Left ventricle myocardium inferior (tissue), 1 donor: Measurements from ENCODE around the gene CCDC174. TPM values are rescaled to one million over a fixed set of nuclear protein-coding genes. Genes with fewer than 3 reads are reported as not detected.
"Not testable (repeated sequence)": the region's sequence is repeated elsewhere in the genome, so short reads cannot be mapped to it uniquely, and the experiment has no call there.

Source experiments
- DNase-seq: peaks from one replicate; pipeline ENCODE4 v3.0.0-alpha.2; 2020
- H3K27ac ChIP-seq: fragments of 200-600 bp; replicated peaks from 2 replicates; pipeline ENCODE4 v1.8.0; 2021
- H3K27me3 ChIP-seq: fragments of 200-600 bp; 2 replicates; pipeline ENCODE4 v1.8.0; 2021; ENCODE audit warnings: low read depth
- H3K36me3 ChIP-seq: fragments of 200-600 bp; 2 replicates; pipeline ENCODE4 v1.8.0; 2021
- H3K4me1 ChIP-seq: fragments of 200-600 bp; 2 replicates; pipeline ENCODE4 v1.8.0; 2021
- H3K4me3 ChIP-seq: fragments of 200-600 bp; 2 replicates; pipeline ENCODE4 v1.8.0; 2021; ENCODE audit warnings: mild to moderate bottlenecking, moderate library complexity
- H3K9me3 ChIP-seq: fragments of 200-600 bp; replicated peaks from 2 replicates; pipeline ENCODE4 v1.8.0; 2021
- intact Hi-C: fragments of 100-400 bp; cut with micrococcal nuclease; formaldehyde crosslinking; loops from one replicate; pipeline ENCODE4 v1.11.0; 2022
- total RNA-seq: library from RNA; stranded (reverse); fragmentation: NEBNext Ultra II Directional; extraction: Animal tissue kit (Norgen Biotek cat#: 25700); gene quantifications from one replicate; pipeline ENCODE4 v1.2.1, GENCODE V29; 2021
- TF ChIP-seq, protein P1 (sequence below): fragments of 200-600 bp; IDR thresholded peaks from 2 replicates; pipeline ENCODE4 v1.8.0; 2021; ENCODE audit warnings: antibody characterized with exemption, mild to moderate bottlenecking, borderline replicate concordance
- donor health status: DM: no; HTN: yes; CAD: no; lungs with severe emphysema.

The CCDC174 gene
- total RNA-seq, 1 donor from 2014 or later = 11.9 TPM

DNA sequence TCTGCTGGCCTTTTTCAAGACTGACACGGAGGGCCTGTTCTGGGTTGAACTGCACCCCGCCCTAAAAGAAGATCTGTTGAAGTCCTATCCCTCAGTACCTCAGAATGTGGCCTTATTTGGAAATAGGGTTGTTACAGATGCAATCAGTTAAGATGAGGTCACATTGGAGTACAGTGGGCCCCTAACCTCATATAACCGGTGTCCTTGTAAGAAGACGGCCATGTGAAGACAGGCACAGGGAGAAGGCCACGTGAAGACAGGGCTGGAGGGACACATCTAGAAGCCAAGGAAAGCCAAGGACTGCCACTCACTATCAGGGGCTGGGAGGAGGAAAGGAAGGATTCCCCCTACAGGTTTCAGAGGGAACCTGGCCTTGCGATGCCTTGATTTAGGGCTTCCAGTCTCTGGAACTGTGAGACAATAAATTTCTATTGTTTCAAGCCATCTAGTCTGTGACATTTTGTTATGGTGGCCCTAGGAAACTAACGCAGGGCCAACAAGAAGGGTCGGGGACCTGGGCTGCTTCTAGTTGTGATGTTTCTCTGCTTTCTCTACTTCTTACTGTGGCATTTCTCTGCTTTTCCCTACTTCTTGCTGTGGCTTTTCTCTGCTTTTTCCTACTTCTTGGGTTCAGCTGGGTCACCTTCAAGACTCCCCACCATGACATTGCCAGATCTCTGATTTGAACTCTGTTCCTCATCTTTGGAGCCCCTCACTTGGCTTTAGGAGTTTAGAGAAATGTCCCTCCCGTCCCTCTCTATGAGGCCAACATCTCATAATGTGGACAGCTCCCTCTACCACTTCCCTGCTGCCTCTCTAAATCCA, 4.8 kb upstream of the CCDC174 start:
- no peaks in the 10 kb centered on the region for H3K36me3 ChIP-seq
- no peak for DNase-seq
- H3K27me3 ChIP-seq = peaks cover 17% of the 10 kb centered on the region
- no peak overlapping the region for H3K4me3 ChIP-seq
- no peaks in the 10 kb centered on the region for H3K9me3 ChIP-seq
- peaks cover 37% of the 10 kb centered on the region for H3K4me1 ChIP-seq
- no peak overlapping the region for H3K27ac ChIP-seq
- TF ChIP-seq, protein P1, sequence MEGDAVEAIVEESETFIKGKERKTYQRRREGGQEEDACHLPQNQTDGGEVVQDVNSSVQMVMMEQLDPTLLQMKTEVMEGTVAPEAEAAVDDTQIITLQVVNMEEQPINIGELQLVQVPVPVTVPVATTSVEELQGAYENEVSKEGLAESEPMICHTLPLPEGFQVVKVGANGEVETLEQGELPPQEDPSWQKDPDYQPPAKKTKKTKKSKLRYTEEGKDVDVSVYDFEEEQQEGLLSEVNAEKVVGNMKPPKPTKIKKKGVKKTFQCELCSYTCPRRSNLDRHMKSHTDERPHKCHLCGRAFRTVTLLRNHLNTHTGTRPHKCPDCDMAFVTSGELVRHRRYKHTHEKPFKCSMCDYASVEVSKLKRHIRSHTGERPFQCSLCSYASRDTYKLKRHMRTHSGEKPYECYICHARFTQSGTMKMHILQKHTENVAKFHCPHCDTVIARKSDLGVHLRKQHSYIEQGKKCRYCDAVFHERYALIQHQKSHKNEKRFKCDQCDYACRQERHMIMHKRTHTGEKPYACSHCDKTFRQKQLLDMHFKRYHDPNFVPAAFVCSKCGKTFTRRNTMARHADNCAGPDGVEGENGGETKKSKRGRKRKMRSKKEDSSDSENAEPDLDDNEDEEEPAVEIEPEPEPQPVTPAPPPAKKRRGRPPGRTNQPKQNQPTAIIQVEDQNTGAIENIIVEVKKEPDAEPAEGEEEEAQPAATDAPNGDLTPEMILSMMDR = no peak
- intact Hi-C loops = no loop called here

DNA sequence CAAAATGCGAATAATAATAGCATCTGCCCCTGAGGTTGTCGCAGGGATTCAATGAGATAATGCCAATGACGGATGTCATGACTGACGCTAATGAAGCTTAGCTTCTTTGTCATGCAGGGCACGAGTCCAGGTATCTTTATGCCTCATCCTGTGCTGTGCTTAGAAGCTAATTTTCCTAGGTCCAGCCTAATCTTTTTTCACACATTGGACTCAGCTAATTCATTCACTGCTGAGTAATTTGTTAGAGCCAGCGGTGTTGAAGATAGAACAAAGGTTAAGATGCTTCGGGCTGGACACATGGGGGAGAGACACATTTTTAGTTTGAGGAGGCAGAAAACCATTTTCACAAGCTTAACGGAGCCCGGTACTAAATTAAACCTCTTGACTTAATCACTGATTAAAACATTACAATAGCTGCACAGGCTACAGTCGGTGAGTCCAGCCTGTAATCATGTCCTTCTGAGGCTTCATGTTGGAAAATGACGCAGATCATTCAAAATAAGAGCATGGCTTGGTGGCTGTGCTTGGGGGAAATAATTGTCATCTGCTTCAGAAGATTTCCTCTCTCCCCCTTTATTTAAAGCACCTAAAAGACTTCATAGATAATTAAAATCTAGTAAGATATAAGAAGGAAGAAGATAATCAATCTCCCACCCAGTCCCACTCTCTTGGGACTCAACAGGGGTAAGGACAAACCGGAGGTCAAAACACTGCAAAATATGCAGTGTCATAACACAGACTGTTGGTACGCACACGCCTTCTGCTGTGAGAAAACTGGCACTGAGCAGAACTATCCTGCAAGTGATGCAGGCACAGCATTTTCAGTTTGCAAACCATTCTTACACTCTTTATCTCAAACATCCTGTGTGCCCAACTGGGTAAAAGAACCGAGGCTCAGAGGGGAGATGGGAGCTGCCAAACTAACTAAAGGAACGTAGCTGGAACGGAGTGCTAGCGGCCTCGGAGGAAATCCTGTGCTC, 3.3 kb upstream of the CCDC174 start:
- H3K27ac ChIP-seq = peak overlapping the region; percentile 78
- DNase-seq = no peak
- intact Hi-C loops = no loop called here
- H3K4me3 ChIP-seq = peak overlapping the region; percentile 19
- TF ChIP-seq, protein P1 = no peak
- H3K27me3 ChIP-seq = peaks cover 2% of the 10 kb centered on the region
- H3K4me1 ChIP-seq = peaks cover 52% of the 10 kb centered on the region
- H3K9me3 ChIP-seq = no peaks in the 10 kb centered on the region
- no peaks in the 10 kb centered on the region for H3K36me3 ChIP-seq

DNA sequence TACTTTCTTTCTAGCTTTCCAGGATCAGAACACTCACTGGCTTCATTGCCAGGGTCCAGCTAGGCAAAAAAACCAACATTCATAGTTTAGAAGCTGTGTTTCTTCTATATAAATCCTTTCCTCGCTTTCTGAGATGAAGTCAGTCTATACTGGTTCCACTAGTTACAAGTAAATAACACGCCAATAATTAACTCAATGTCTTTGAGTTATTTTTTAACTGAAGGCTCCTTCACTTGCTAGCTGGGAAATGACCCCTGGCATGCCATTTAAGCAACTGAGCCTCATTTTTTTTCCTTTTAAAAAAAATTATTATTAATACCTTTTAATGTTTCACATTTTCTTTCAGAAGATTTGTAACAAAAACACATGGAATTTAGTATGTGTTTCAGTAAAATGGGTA, 2.1 kb upstream of the CCDC174 start:
- Histone ChIP-seq H3K4me3 (no peak overlapping the region), H3K4me1 (peaks cover 64% of the 10 kb centered on the region), H3K27ac (peak overlapping the region; percentile 78), H3K9me3 (no peaks in the 10 kb centered on the region), H3K27me3 (no peaks in the 10 kb centered on the region), H3K36me3 (peaks cover 2% of the 10 kb centered on the region)
- intact Hi-C loops = no loop called here
- no peak for DNase-seq
- TF ChIP-seq, protein P1 = no peak

DNA sequence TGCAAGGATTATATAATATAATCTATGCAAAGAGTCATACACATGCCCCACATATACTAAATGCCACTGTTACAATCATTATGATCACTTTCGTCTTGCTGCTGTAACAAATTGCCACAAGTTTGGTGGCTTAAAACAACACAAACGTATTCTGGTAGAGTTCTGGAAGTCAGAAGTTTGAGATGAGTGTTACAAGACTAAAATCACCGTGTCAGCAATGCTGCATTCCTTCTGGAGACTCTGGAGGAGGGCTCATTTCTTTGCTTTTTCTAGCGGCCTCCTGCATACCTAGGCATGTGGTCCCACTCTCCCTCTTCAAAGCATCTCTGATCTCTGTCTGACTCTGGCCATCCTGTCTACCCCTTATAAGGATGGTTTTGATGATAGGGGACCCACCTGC, 1.4 kb upstream of the CCDC174 start:
- peaks cover 9% of the 10 kb centered on the region for H3K36me3 ChIP-seq
- H3K27ac ChIP-seq = no peak overlapping the region
- DNase-seq = no peak
- peaks cover 69% of the 10 kb centered on the region for H3K4me1 ChIP-seq
- intact Hi-C loops = no loop called here
- no peaks in the 10 kb centered on the region for H3K27me3 ChIP-seq
- no peak overlapping the region for H3K4me3 ChIP-seq
- no peaks in the 10 kb centered on the region for H3K9me3 ChIP-seq
- TF ChIP-seq, protein P1 = no peak

DNA sequence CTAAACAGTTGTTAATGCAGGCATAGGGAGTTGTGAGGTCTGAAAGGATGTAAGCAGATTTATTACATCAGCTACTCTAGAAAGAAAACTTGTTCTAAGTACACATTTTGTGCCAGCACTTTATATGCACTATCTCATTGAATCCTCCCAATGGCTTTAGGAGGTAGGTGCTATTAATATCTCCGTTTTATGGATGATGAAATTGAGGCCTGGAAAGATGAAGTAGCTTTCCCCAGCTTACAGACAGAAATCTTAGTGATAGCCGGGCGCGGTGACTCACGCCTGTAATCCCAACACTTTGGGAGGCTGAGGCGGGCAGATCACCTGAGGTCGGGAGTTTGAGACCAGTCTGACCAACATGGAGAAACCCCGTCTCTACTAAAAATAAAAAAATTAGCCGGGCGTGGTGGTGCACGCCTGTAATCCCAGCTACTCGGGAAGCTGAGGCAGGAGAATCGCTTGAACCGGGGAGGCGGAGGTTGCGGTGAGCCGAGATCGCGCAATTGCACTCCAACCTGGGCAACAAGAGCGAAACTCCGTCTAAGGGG, 872 bp downstream of the CCDC174 start:
- intact Hi-C loops, H3K9me3 ChIP-seq, DNase-seq, H3K27me3 ChIP-seq: not testable (repeated sequence)
- peak overlapping the region; percentile 92 for H3K27ac ChIP-seq
- peak overlapping the region; percentile 89 for H3K4me3 ChIP-seq
- peaks cover 32% of the 10 kb centered on the region for H3K36me3 ChIP-seq
- peaks cover 69% of the 10 kb centered on the region for H3K4me1 ChIP-seq
